WI38 (cell line): ENCODE results near the gene PTPN6.

ENCODE experiments used
- H3K4me3 ChIP-seq: 2 replicates; pipeline ENCODE4 v1.5.1; 2011; ENCODE audit warnings: low read depth, mild to moderate bottlenecking, control low read depth, low read length
- TF ChIP-seq, protein P1 (sequence below): IDR thresholded peaks from 2 replicates; pipeline ENCODE4 v1.5.1; 2012; ENCODE audit warnings: low read depth, mild to moderate bottlenecking, control low read depth, low read length

PTPN6 gene

DNA sequence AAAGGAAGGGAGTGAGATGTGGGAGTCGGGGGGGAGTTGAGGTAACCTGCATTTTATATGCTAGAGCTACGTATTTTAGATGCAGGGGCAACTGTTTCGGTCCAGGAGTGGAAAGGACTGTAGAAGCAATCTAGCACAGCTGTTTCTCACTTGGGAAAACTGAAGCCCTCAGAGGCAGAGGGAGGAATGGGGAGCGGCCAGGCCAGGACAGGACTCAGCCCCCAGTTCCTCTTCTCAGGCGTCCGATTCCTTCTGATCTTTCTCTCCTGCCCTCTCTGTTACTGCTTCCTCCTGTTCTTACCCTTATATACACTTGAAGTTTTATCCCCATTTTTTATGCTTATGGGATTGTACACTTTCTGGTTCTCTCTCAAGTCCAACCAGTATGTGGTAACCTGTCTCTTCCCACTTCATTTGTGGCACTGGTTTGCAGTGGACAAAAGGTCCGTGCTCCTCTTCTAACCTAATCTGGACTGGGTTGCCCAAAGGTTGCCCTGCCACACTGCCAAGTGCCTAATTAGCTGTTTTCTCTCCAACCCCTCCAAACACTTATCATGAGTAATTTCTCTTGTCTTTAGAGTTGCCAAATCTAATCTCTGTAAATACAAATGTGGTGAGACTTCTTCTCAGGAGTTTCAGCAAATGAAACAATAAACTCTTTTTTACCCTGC lies 50.9 kb downstream of the PTPN6 start:
- no peak overlapping the region for H3K4me3 ChIP-seq
- TF ChIP-seq, protein P1, sequence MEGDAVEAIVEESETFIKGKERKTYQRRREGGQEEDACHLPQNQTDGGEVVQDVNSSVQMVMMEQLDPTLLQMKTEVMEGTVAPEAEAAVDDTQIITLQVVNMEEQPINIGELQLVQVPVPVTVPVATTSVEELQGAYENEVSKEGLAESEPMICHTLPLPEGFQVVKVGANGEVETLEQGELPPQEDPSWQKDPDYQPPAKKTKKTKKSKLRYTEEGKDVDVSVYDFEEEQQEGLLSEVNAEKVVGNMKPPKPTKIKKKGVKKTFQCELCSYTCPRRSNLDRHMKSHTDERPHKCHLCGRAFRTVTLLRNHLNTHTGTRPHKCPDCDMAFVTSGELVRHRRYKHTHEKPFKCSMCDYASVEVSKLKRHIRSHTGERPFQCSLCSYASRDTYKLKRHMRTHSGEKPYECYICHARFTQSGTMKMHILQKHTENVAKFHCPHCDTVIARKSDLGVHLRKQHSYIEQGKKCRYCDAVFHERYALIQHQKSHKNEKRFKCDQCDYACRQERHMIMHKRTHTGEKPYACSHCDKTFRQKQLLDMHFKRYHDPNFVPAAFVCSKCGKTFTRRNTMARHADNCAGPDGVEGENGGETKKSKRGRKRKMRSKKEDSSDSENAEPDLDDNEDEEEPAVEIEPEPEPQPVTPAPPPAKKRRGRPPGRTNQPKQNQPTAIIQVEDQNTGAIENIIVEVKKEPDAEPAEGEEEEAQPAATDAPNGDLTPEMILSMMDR = no peak

DNA sequence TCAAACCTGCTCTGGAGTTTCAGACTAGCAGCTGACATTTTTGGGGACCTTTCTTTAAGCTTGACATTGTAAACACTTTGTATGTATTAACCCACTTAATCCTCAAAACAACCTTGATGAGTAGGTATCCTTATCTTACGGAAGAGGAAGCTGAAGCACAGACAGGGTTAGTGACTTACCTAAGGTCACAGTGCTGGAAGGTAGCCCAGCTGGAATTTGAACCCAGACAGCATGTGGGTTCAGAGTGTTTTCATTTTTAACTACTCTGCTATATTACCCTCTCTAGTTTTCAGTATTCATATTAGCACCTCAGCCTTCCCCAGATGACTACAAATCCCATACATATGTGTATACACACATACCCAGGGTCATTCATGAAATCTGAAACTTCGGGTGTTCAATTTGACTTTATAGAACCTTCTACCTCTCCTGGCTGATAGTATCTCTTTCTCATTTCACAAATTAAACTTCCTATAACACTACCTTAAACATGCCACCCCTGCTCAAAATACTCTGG lies 53.2 kb downstream of the PTPN6 start:
- H3K4me3 ChIP-seq = no peak overlapping the region
- TF ChIP-seq, protein P1 = no peak

DNA sequence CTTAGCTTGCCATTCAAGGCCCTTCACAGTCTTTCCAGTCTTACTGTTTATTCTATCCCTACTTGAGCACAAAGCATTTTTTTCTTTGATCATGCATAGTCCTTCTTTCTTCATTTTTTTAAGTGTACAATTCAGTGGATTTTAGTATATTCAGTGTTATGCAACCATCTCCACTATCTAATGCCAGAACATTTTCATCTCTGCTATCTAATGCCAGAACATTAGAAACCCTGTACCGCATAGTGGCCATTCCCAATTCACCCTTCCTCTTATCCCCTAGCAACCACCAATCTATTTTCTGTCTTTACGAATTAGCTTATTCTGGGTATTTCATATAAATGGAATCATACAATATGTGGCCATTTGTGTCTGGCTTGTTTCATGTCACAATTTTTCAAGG lies 53.7 kb downstream of the PTPN6 start:
- no peak overlapping the region for H3K4me3 ChIP-seq
- TF ChIP-seq, protein P1 = no peak

DNA sequence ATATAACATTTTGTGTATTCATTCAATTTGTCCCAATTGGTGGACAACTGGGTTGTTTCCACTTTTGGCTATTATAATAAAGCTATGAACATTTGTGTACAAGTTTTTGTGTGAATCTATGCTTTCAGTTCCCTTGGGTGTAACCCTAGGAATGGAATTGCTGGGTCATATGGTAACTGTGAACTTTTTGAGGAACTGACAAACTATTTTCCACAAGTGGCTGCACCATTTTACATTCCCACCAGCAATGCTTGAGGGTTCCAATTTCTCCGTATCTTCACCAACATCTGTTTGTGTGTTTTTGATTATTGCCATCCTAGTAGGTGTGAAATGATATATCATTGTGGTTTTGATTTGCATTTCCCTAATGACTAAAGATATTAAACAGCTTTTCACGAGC lies 54.2 kb downstream of the PTPN6 start:
- H3K4me3 ChIP-seq = no peak overlapping the region
- TF ChIP-seq, protein P1 = no peak

DNA sequence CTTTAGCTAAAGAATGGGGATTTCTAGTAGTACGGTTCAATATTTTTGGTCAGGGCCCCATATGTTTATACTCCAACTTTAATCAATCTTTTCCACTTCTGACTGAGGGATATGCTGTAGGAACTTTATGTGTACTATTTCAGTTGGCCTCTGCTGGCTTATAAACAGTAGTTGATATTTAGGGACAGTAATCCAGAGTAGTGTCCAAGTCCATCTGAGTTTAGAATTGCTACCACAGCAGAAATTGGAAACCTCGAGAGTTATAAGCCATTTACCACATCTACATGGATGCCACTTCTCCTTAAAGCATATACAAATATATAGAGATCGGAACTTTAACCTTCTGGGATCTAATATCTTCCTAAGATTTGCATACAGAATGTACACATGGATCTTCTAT lies 55.5 kb downstream of the PTPN6 start:
- no peak overlapping the region for H3K4me3 ChIP-seq
- TF ChIP-seq, protein P1 = no peak

DNA sequence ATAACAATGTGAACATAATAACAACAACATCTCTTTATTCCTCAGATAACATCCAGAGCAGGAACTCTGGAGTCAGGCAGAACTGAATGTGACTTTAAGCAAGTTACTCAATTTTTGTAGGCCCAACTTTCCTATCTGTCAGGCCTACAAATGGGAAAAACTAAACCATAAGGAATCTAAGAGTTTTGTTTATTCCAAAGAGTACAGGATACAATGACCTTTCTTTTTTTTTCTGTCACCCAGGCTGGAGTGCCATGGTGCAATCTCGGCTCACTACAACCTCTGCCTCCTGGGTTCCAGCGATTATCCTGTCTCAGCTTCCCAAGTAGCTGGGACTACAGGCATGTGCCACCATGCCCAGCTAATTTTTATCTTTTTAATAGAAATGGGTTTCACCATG lies 57.7 kb downstream of the PTPN6 start:
- TF ChIP-seq, protein P1 = no peak
- no peak overlapping the region for H3K4me3 ChIP-seq

DNA sequence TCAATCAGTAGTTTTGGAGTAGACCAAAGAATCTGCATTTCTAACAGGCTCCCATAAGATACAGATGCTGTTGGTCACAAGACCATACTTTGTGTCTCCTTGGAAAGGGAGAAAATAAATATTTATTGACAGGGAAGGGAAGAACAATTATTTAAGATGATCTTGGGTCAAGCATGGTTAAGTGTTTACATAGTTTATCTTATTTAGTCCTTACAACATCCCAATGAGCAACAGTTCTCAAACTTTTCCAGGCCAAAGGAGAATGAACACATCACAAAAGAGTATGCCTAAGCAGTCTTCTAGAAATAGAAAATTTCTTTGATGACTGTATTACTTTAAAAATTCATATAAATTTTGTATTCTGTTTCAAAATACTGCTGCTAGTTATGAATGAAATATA lies 58.4 kb downstream of the PTPN6 start:
- TF ChIP-seq, protein P1 = no peak

More for the DNA sequence above, 58.4 kb downstream of the PTPN6 start:
- no peak overlapping the region for H3K4me3 ChIP-seq
